Measurements from ENCODE around the gene PSMD11. TPM values are rescaled to one million over a fixed set of nuclear protein-coding genes. Genes with fewer than 3 reads are reported as not detected.
"Not testable (repeated sequence)": the region's sequence is repeated elsewhere in the genome, so short reads cannot be mapped to it uniquely, and the experiment has no call there.

Gene PSMD11
- total RNA-seq, 1 experiment from 2014 or later, result 163 TPM

- Histone ChIP-seq H3K9me2 (replicated peaks; ENCODE audit: low read length) (no peaks in the 10 kb centered on the region), H3K36me3 (ENCODE audit: low read depth, low read length) (no peaks in the 10 kb centered on the region), H3F3A (ENCODE audit: low read length, unreplicated experiment) (no peaks in the 10 kb centered on the region), H3K9ac (ENCODE audit: low read length) (no peak overlapping the region), H2AFZ (ENCODE audit: low read length) (no peak overlapping the region), H3K79me2 (ENCODE audit: low read length) (no peaks in the 10 kb centered on the region), H3K4me1 (ENCODE audit: insufficient read depth, low read length) (no peaks in the 10 kb centered on the region), H3K27me3 (ENCODE audit: low read length) (no peaks in the 10 kb centered on the region), H3K9me3 (ENCODE audit: low read length) (no peaks in the 10 kb centered on the region), H4K20me1 (ENCODE audit: low read length) (no peaks in the 10 kb centered on the region), H3K4me2 (ENCODE audit: low read length) (no peak overlapping the region), H3K27ac (ENCODE audit: low read length) (no peak overlapping the region), H3K4me3 (ENCODE audit: low read length) (no peak overlapping the region)
- ChIA-PET POLR2A (ENCODE audit: unreplicated experiment) (no interaction called here), CTCF (interaction anchor here (1.0 kb wide), 1 partner anchor 146 kb away, joined by 4 read pairs; no protein-coding TSS in a partner anchor)
- DNase-seq, result no peak
- intact Hi-C loops (cut with micrococcal nuclease), result no loop called here
- TF ChIP-seq EZH2phosphoT487 (IDR thresholded peaks at IDR 0.05; ENCODE audit: borderline replicate concordance, low read length) (no peak), CTCF (conservative IDR thresholded peaks at IDR 0.05; ENCODE audit: low read depth, low read length) (no peak), EZH2 (IDR thresholded peaks at IDR 0.05; ENCODE audit: low read length, unreplicated experiment) (no peak)
- no TSS peak for BruUV-seq (replicated peaks)
- ATAC-seq, result no peak
Measured at GRCh38 chr17:32398946-32399345, 45.4 kb upstream of the PSMD11 start.

DNA sequence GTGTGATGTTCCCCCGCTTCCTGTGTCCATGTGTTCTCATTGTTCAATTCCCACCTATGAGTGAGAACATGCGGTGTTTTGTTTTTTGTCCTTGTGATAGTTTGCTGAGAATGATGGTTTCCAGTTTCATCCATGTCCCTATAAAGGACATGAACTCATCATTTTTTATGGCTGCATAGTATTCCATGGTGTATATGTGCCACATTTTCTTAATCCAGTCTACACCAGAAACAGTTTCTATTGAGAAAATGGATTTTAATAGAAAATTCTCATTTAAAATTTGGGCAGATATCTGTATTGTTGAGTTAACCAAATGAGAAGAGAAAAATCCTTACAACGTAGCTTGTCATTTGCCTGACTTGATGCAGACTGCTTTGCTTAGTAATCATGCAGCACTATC is 34.2 kb upstream of the PSMD11 start:
- H3K4me1 ChIP-seq (ENCODE audit: insufficient read depth, low read length); ATAC-seq; DNase-seq; H3K9me3 ChIP-seq (ENCODE audit: low read length); H3K79me2 ChIP-seq (ENCODE audit: low read length); H3K27me3 ChIP-seq (ENCODE audit: low read length); H3K36me3 ChIP-seq (ENCODE audit: low read depth, low read length); intact Hi-C loops (cut with micrococcal nuclease); H3F3A ChIP-seq (ENCODE audit: low read length, unreplicated experiment); H2AFZ ChIP-seq (ENCODE audit: low read length); CTCF ChIA-PET; BruUV-seq (replicated peaks); H3K4me2 ChIP-seq (ENCODE audit: low read length); H3K4me3 ChIP-seq (ENCODE audit: low read length); H3K9me2 ChIP-seq (replicated peaks; ENCODE audit: low read length); H4K20me1 ChIP-seq (ENCODE audit: low read length); H3K27ac ChIP-seq (ENCODE audit: low read length); POLR2A ChIA-PET (ENCODE audit: unreplicated experiment); H3K9ac ChIP-seq (ENCODE audit: low read length): not testable (repeated sequence)

DNA sequence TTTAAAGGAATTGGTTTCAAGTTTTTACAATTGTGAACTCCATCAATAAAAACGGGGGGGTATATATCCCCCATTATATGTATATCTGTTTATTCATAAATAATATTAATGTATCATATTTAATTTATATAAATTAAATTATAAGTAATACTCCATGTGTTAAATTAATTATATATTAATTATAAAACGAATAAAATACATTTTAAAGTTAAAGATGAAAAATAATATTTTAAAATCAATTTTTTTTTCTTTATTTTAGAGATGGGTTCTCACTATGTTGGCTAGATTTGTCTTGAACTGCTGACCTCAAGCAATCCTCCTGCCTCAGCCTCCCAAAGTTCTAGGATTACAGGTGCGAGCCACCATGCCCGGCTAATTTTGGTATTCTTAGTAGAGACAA is 17.4 kb upstream of the PSMD11 start:
- BruUV-seq (replicated peaks), result no TSS peak
- CTCF ChIA-PET, result no interaction called here
- H3K4me3 ChIP-seq (ENCODE audit: low read length), result no peak overlapping the region

More for the DNA sequence above, 17.4 kb upstream of the PSMD11 start:
- no peaks in the 10 kb centered on the region for H3F3A ChIP-seq (ENCODE audit: low read length, unreplicated experiment)
- no peaks in the 10 kb centered on the region for H4K20me1 ChIP-seq (ENCODE audit: low read length)
- no peaks in the 10 kb centered on the region for H3K9me3 ChIP-seq (ENCODE audit: low read length)
- POLR2A ChIA-PET (ENCODE audit: unreplicated experiment), result no interaction called here
- no peak for DNase-seq
- intact Hi-C loops (cut with micrococcal nuclease), result no loop called here
- no peak overlapping the region for H2AFZ ChIP-seq (ENCODE audit: low read length)
- no peak overlapping the region for H3K9ac ChIP-seq (ENCODE audit: low read length)
- H3K27ac ChIP-seq (ENCODE audit: low read length), result no peak overlapping the region
- TF ChIP-seq EZH2 (IDR thresholded peaks at IDR 0.05; ENCODE audit: low read length, unreplicated experiment) (no peak), EZH2phosphoT487 (IDR thresholded peaks at IDR 0.05; ENCODE audit: borderline replicate concordance, low read length) (no peak), CTCF (conservative IDR thresholded peaks at IDR 0.05; ENCODE audit: low read depth, low read length) (no peak)
- H3K4me2 ChIP-seq (ENCODE audit: low read length), result no peak overlapping the region
- H3K36me3 ChIP-seq (ENCODE audit: low read depth, low read length), result no peaks in the 10 kb centered on the region
- H3K4me1 ChIP-seq (ENCODE audit: insufficient read depth, low read length), result no peaks in the 10 kb centered on the region
- no peak for ATAC-seq
- no peaks in the 10 kb centered on the region for H3K27me3 ChIP-seq (ENCODE audit: low read length)
- no peaks in the 10 kb centered on the region for H3K79me2 ChIP-seq (ENCODE audit: low read length)
- H3K9me2 ChIP-seq (replicated peaks; ENCODE audit: low read length), result no peaks in the 10 kb centered on the region

Measured in PC-3 (cell line).